HG03571 (cell line): ENCODE measurements around the gene APCDD1L.
A peak's percentile ranks its signal among the peaks of the same experiment; 100 is the strongest.

Source experiments
- ATAC-seq: cut with Tn5 transposase; IDR thresholded peaks from one replicate; pipeline ENCODE4 v1.9.1; 2021; ENCODE audit not compliant: unreplicated experiment

The APCDD1L gene

GRCh38 chr20:58469616-58470015 lies 45.6 kb downstream of the APCDD1L start:
- no peak for ATAC-seq

GRCh38 chr20:58467572-58468527 lies 47.3 kb downstream of the APCDD1L start:
- no peak for ATAC-seq

DNA sequence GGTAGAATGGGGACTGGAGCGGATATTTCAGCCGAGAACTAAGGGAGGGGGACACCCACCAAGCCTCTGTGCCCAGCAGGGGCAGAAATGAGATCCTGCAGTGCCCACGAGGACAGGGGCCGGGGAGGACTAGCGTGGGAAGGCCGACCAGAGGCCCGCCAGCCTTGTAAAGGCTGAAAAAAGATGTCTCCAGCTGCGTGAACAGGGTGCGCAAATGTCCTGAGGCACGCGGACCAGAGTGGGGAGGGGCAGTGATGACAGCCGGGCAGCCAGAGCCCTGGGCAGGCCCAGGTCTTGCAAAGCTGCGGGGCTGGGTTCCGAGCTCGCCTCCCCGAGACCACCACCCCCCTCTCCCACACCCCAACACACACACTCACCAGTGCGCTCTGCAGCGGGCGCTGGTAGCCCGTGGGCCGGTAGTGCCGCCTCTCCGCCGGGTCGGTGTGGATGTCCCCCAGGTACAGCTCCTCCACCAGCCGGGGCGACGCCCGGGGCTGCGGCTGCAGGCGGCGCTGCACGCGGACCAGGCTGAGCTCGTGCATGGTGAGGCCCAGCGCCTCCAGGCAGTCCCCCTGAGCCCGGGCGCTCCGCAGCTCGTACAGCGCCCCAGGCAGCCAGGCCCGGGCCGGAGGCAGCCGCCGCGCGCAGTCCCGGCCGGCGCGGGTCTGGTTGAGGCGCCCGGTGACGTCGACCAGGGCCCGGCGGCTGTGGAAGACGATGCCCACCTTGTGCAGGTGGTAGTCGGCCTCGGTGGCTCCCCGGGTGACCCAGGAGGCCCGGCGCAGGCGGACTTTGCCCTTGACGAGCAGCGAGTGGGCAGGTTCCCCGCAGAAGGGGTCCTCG lies 48.2 kb downstream of the APCDD1L start:
- ATAC-seq = no peak

GRCh38 chr20:58466095-58466708 lies 49.0 kb downstream of the APCDD1L start:
- ATAC-seq = no peak

DNA sequence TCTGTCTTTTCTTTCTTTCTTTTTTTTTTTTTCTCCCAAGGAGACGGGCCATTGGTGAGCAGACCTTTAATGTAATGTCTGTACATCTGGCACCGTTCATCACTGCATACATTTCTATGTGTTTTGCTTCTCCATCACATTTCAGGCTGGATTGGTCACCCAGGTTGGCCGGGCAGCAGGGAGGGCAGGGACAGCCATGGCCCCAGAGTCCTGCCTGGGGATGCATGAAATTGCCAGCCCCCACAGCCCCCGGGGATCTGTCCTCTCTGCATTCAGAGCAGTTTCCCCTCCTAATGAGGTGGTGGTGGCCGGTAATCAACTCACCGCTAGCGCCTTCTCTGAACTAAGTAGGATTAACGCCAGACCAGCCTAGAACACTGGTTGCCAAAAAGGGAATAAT lies 50.4 kb downstream of the APCDD1L start:
- no peak for ATAC-seq

GRCh38 chr20:58463256-58463655 lies 51.9 kb downstream of the APCDD1L start:
- ATAC-seq = no peak

DNA sequence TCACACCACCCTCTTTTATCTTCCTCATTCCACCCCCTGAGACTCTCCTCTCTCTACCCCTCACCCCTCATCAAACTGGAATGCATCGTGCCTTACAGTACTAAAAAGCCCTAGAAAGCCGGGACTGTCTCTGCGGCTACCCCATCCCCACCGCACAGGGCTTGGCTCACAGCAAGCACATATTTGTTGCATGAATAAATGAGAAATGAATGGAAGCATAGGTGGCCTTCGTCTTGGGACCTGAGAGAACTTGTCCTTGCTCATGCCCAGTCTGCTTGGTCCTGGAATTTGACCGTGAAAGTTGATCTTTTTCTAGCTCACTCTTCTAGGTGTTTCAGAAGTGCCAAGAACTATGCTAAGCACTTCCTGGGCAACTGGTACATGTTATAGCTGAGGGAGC lies 53.3 kb downstream of the APCDD1L start:
- ATAC-seq = no peak

DNA sequence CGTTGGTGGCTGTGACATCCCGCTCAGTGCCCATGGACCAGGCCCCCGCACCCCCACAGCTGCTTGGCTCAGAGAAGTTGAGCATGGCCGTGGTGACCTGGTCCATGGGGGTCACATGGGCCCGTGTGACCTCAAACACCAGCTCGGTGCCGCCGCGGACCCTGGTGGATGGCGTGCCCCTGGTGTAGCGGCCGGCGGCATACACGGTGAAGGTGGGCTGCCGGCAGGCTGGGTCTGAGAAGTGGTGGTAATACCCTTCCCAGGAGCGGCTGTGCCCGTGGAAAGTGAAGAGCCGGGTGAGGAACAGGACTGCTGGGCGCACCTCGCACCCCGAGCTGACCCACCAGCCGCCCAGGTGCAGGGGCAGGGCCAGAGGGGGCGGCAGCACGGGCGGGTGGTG lies 54.1 kb downstream of the APCDD1L start:
- ATAC-seq = no peak

GRCh38 chr20:58459058-58459750 lies 56.0 kb downstream of the APCDD1L start:
- peak; percentile 20 for ATAC-seq

GRCh38 chr20:58458342-58459057 lies 56.7 kb downstream of the APCDD1L start:
- ATAC-seq = peak; percentile 96

GRCh38 chr20:58457083-58457695 lies 58.0 kb downstream of the APCDD1L start:
- no peak for ATAC-seq

- no peak for ATAC-seq
Observed at GRCh38 chr20:58454460-58454859, 60.7 kb downstream of the APCDD1L start.

- no peak for ATAC-seq
Observed at GRCh38 chr20:58453391-58453790, 61.8 kb downstream of the APCDD1L start.

GRCh38 chr20:58452667-58453255 lies 62.4 kb downstream of the APCDD1L start:
- ATAC-seq = no peak

DNA sequence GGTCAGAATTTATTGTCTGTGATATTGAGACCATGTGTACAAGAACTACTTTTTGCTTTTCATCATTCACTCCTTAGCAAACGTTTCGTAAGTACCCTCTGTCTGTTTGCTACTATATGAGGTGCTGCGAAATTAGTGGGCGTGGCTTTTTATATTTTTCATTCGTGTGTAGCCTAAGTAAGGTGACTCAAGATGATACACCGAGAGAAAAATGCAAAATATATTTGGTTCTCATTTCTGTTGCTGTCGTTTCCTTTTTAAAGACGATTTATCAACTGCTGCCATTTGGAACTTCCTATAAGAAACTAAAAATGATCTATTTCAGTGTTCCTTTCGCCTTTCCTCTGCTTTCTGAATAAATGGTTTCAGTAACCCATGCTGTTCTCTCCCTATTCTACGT lies 64.9 kb downstream of the APCDD1L start:
- peak; percentile 47 for ATAC-seq

DNA sequence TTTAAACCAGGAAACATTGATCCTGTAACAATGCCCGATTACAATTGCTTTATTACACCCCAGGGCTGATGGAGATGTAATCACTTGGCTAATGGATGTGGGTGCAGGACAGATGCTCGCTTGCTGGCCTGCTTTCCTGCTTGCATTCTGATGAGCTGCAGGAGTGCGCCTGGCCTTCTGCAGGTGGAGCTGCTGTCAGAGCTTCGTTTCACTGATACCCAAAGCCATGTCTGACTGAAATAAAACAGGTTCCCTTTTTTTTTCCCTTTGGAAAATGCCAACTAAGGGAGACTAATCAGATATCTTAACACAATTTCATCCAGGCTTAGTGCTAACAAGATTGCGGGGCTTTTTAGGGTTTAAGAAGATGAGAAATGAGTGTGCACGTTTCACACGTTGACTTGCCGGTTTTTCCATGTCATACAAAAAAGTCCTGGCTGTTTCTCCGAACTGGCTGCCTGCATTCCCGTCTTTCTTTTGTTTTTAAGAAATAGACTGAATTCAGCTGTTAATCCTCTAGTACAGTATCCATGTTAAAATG lies 65.4 kb downstream of the APCDD1L start:
- no peak for ATAC-seq

DNA sequence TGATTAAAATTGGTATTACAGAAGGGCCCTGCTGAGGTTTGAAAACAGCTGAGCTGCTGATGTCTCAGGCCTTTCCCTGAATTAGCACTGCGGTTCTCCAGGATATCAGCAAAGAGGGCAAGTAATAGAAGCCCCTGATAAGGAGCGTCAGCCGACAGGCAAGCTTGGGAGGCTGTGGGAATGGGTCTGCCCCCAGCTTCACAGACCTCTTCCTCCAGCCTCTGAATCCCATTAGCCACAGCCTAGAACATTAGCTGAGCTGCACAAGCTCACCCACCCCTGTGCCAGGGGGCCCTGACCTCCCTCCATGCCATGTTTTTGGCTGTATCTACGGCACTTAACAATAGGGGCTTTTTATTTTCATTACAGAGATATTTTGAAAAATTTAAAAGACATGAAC lies 66.2 kb downstream of the APCDD1L start:
- ATAC-seq = no peak

GRCh38 chr20:58447511-58448391 lies 67.4 kb downstream of the APCDD1L start:
- ATAC-seq = no peak
